ENCODE results near the gene COL28A1. TPM values are rescaled to one million over a fixed set of nuclear protein-coding genes. Genes with fewer than 3 reads are reported as not detected.

The COL28A1 gene
- total and polyA plus RNA-seq, 2 experiments from 2014 or later, result 0.31 to 0.70 TPM

GRCh38 chr7:7424151-7424873, 111.4 kb downstream of the COL28A1 start:
- Histone ChIP-seq H3K4me1 (ENCODE audit: insufficient read depth) (no peaks in the 10 kb centered on the region), H2AFZ (0 out of 2 replicates have a peak overlapping the region, but pooled peaks have one; percentile 8), H3K4me3 (no peak overlapping the region), H3K27me3 (ENCODE audit: insufficient read depth) (no peaks in the 10 kb centered on the region), H3K27ac (ENCODE audit: low read depth) (no peak overlapping the region), H3K79me2 (replicated peaks; ENCODE audit: insufficient read depth) (no peaks in the 10 kb centered on the region), H3F3A (replicated peaks; ENCODE audit: low read depth) (no peaks in the 10 kb centered on the region), H3K36me3 (ENCODE audit: insufficient read depth) (no peaks in the 10 kb centered on the region), H4K20me1 (replicated peaks; ENCODE audit: insufficient read depth) (no peaks in the 10 kb centered on the region), H3K4me2 (no peak overlapping the region), H3K9me2 (ENCODE audit: insufficient read depth) (0 out of 2 replicates have a peak, but pooled peaks cover 2% of the 10 kb centered on the region)
- peaks cover 8% of the 10 kb centered on the region for H3K4me1 Mint-ChIP-seq
- H3K4me3 Mint-ChIP-seq, result no peak overlapping the region
- ATAC-seq (peak; percentile 94), DNase-seq (ENCODE audit: low spot score) (peak; percentile 87)
- H3K36me3 Mint-ChIP-seq (ENCODE audit: low read depth), result no peaks in the 10 kb centered on the region
- peak; percentile 90 to 92 for TF ChIP-seq CTCF (conservative IDR thresholded peaks at IDR 0.05; ENCODE audit: low read depth in 2 of 2)
- TF ChIP-seq NANOG (IDR thresholded peaks at IDR 0.05; ENCODE audit: borderline replicate concordance), result no peak
- H3K27me3 Mint-ChIP-seq (ENCODE audit: insufficient read depth, low read depth, poor library complexity), result no peaks in the 10 kb centered on the region
- no peaks in the 10 kb centered on the region for H3K9me3 Mint-ChIP-seq
- no peak overlapping the region for H3K27ac Mint-ChIP-seq

DNA sequence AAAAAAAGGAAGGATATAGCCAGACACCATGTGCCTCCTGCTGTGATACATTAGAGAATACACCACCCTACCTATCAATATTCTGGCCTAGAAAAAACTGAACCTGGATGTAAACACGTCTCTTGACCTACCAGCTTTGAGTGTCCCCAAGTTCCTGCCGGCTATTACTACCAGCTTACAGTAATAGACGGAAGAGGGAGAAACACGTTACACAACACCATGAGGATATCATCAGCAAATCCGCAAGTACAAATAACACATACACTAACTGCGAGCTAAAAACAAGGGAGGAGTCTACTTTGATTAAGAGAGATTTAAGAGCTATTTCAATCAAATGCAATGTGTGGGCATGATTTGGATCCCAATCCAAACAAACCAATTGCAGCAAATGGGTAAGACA, 113.0 kb downstream of the COL28A1 start:
- Mint-ChIP-seq H3K4me3 (no peak overlapping the region), H3K27ac (no peak overlapping the region), H3K4me1 (peaks cover 4% of the 10 kb centered on the region; the same call in 1 of the 3 replicates), H3K9me3 (no peaks in the 10 kb centered on the region), H3K27me3 (ENCODE audit: insufficient read depth, low read depth, poor library complexity) (peaks cover 1% of the 10 kb centered on the region), H3K36me3 (ENCODE audit: low read depth) (no peaks in the 10 kb centered on the region)
- Histone ChIP-seq H3K4me1 (ENCODE audit: insufficient read depth) (no peaks in the 10 kb centered on the region), H4K20me1 (replicated peaks; ENCODE audit: insufficient read depth) (no peaks in the 10 kb centered on the region), H3K4me2 (no peak overlapping the region), H3K27ac (ENCODE audit: low read depth) (no peak overlapping the region), H3K9me2 (ENCODE audit: insufficient read depth) (0 out of 2 replicates have a peak, but pooled peaks cover 2% of the 10 kb centered on the region), H3F3A (replicated peaks; ENCODE audit: low read depth) (no peaks in the 10 kb centered on the region), H2AFZ (no peak overlapping the region; the same call in 1 of the 2 replicates), H3K4me3 (no peak overlapping the region), H3K27me3 (ENCODE audit: insufficient read depth) (no peaks in the 10 kb centered on the region), H3K36me3 (ENCODE audit: insufficient read depth) (no peaks in the 10 kb centered on the region), H3K79me2 (replicated peaks; ENCODE audit: insufficient read depth) (no peaks in the 10 kb centered on the region)
- no peak for ATAC-seq
- DNase-seq (ENCODE audit: low spot score), result no peak
- no peak for TF ChIP-seq CREB1 (CRISPR knock-in tag; IDR thresholded peaks at IDR 0.05; ENCODE audit: low read depth)
- TF ChIP-seq STAT1 (IDR thresholded peaks at IDR 0.05; ENCODE audit: unreplicated experiment), result no peak
- TF ChIP-seq JUNB (IDR thresholded peaks at IDR 0.05; ENCODE audit: unreplicated experiment), result no peak
- TF ChIP-seq CTCF (conservative IDR thresholded peaks at IDR 0.05; ENCODE audit: low read depth in 2 of 2), result no peak
- no peak for TF ChIP-seq EZH2phosphoT487 (IDR thresholded peaks at IDR 0.05; ENCODE audit: unreplicated experiment)
- TF ChIP-seq ZNF114 (CRISPR knock-in tag; IDR thresholded peaks at IDR 0.05), result no peak
- no peak for TF ChIP-seq ZNF331 (CRISPR knock-in tag; IDR thresholded peaks at IDR 0.05; ENCODE audit: low read depth)
- no peak for TF ChIP-seq POLR2AphosphoS5 (IDR thresholded peaks at IDR 0.05; ENCODE audit: low read depth)
- TF ChIP-seq ZNF462 (CRISPR knock-in tag; IDR thresholded peaks at IDR 0.05), result no peak
